Measurements from ENCODE around the gene NEAT1.

NEAT1 gene

GRCh38 chr11:65404210-65404609 is 18.4 kb upstream of the NEAT1 start:
- TF ChIP-seq, protein P1, sequence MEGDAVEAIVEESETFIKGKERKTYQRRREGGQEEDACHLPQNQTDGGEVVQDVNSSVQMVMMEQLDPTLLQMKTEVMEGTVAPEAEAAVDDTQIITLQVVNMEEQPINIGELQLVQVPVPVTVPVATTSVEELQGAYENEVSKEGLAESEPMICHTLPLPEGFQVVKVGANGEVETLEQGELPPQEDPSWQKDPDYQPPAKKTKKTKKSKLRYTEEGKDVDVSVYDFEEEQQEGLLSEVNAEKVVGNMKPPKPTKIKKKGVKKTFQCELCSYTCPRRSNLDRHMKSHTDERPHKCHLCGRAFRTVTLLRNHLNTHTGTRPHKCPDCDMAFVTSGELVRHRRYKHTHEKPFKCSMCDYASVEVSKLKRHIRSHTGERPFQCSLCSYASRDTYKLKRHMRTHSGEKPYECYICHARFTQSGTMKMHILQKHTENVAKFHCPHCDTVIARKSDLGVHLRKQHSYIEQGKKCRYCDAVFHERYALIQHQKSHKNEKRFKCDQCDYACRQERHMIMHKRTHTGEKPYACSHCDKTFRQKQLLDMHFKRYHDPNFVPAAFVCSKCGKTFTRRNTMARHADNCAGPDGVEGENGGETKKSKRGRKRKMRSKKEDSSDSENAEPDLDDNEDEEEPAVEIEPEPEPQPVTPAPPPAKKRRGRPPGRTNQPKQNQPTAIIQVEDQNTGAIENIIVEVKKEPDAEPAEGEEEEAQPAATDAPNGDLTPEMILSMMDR (IDR thresholded peaks at IDR 0.05): no peak

GRCh38 chr11:65404638-65405339 is 17.8 kb upstream of the NEAT1 start:
- TF ChIP-seq, protein P1 (IDR thresholded peaks at IDR 0.05): no peak

DNA sequence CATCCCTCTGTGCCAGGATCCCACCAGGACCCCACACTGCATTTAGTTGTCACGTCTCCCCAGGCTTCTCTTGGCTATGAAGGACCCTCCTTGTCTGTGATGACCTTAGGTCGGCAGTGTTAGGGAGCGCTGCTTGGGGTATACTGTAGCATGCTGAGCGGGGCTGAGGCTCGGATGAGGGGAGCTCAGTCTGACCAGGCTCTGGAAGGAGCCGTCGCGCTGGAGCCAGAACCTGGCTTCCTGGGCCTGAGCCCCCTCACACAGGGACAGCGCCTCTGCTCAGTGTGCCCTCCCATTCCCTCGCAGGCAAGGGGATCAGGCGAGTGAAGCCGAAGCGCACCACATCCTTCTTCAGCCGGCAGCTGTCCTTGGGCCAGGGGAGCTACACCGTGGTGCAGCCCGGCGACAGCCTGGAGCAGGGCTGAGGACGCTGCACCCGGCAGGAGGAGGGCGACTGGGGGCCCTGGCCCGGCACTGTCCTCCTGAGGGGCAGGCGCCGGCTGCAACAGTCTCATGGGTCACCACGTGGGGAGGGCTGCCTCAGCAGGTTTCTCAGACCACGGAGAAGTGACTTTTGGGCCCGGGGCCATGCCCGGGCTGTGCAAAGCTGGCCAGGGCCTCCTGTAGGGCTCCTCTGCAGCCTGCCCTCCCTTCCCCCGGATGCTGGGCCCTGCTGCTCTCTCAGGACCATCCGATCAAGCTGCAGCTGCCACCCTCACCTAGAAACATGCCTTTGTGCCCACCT is 11.5 kb upstream of the NEAT1 start:
- TF ChIP-seq, protein P1 (IDR thresholded peaks at IDR 0.05): no peak

DNA sequence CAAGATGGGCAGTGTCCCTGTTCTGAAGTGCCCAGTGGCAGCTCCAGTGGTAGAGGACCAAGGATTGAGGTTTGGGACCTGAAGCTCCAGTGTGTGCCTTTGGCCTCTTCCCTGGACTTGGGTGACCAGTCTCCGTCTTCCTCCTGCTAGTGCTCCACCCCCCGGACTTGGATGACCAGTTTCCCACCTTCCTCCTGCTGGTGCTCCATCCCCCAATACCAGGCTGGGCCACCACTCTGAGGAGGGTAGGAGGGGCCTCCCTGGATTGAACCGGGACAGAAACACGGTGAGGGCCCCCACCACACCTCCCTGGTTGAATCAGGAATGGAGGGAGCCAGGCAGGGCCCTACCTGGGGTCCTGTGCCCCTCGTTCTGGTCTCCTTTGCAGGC is 10.9 kb upstream of the NEAT1 start:
- TF ChIP-seq, protein P1 (IDR thresholded peaks at IDR 0.05): no peak

GRCh38 chr11:65412271-65413076 is 10.1 kb upstream of the NEAT1 start:
- TF ChIP-seq, protein P1 (IDR thresholded peaks at IDR 0.05): no peak

DNA sequence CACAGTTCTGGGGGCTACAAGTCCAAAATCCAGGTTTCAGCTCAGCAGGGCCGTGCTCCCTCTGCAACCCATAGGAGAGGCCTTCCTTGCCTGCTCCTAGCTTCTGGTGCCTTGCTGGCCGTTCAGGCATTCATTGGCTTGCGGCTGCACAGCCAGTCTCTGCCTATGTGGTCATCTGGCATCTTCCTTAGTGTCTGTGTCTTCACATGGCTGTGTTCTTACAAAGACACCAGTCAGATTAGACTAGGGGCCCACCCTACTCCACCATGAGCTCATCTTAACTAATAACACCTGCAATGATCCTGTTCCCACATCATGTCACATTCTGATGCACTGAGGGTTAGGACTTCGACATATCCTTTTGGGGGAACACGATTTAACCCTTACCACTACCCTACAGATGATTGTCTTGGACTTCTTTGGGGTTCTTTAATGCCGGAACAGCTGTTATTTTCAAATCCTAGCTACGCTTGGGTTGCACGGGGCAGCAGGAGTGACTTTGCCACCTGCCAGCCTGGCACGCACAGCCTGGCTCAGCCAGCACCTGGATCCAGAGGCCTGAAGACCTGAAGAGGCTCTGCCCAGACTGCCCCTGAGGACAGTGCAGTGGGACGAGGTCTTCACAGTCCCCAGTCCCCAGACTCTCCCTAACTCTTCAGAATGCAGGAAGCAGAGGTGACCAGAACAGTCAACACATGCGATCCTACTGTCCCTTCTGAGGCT is 7.7 kb upstream of the NEAT1 start:
- TF ChIP-seq, protein P1 (IDR thresholded peaks at IDR 0.05): no peak
